ENCODE measurements around the gene AIPL1.

Gene AIPL1

GRCh38 chr17:6472517-6472916 lies 37.6 kb upstream of the AIPL1 start:
- DNase-seq (ENCODE audit: extremely low spot score), result no peak
- TF ChIP-seq L3MBTL2 (conservative IDR thresholded peaks at IDR 0.05), result no peak
- TF ChIP-seq SUZ12 (IDR thresholded peaks at IDR 0.05), result no peak
- no peak for TF ChIP-seq PKNOX1 (IDR thresholded peaks at IDR 0.05)
- TF ChIP-seq ARNT (IDR thresholded peaks at IDR 0.05), result no peak
- TF ChIP-seq ELF4 (IDR thresholded peaks at IDR 0.05), result no peak
- TF ChIP-seq ZNF384 (IDR thresholded peaks at IDR 0.05), result no peak
- TF ChIP-seq CTBP1 (IDR thresholded peaks at IDR 0.05; ENCODE audit: borderline replicate concordance), result no peak
- TF ChIP-seq TARDBP (IDR thresholded peaks at IDR 0.05), result no peak
- no peak for TF ChIP-seq FOXK2 (IDR thresholded peaks at IDR 0.05)
- no peak for TF ChIP-seq SP1 (IDR thresholded peaks at IDR 0.05)
- no peak for TF ChIP-seq LEF1 (IDR thresholded peaks at IDR 0.05; ENCODE audit: borderline replicate concordance)
- no peak for TF ChIP-seq BHLHE40 (IDR thresholded peaks at IDR 0.05; ENCODE audit: borderline replicate concordance)
- CTCF ChIA-PET, result interaction anchor here (0.6 to 1.7 kb wide), 4 partner anchors 14 to 80 kb away, joined by 3 to 5 read pairs (median 3); partner anchors contain the start of gene PIMREG
- POLR2A ChIA-PET, result no interaction called here

GRCh38 chr17:6471531-6472465 lies 36.9 kb upstream of the AIPL1 start:
- ChIA-PET CTCF (interaction anchor here (1.2 to 1.7 kb wide), 2 partner anchors 13 to 24 kb away, joined by 3 to 5 read pairs; no protein-coding TSS in a partner anchor), POLR2A (no interaction called here)
- DNase-seq (ENCODE audit: extremely low spot score), result no peak
- TF ChIP-seq CTBP1 (IDR thresholded peaks at IDR 0.05; ENCODE audit: borderline replicate concordance), result no peak
- TF ChIP-seq ARNT (IDR thresholded peaks at IDR 0.05), result no peak
- no peak for TF ChIP-seq LEF1 (IDR thresholded peaks at IDR 0.05; ENCODE audit: borderline replicate concordance)
- TF ChIP-seq L3MBTL2 (conservative IDR thresholded peaks at IDR 0.05), result no peak
- no peak for TF ChIP-seq HDGF (IDR thresholded peaks at IDR 0.05; ENCODE audit: borderline replicate concordance)
- no peak for TF ChIP-seq SP1 (IDR thresholded peaks at IDR 0.05)
- TF ChIP-seq FOXK2 (IDR thresholded peaks at IDR 0.05), result no peak
- no peak for TF ChIP-seq PKNOX1 (IDR thresholded peaks at IDR 0.05)
- no peak for TF ChIP-seq FOXM1 (IDR thresholded peaks at IDR 0.05; ENCODE audit: borderline replicate concordance)
- no peak for TF ChIP-seq FOXA1 (IDR thresholded peaks at IDR 0.05)
- no peak for TF ChIP-seq TARDBP (IDR thresholded peaks at IDR 0.05)
- TF ChIP-seq BHLHE40 (IDR thresholded peaks at IDR 0.05; ENCODE audit: borderline replicate concordance), result no peak
- no peak for TF ChIP-seq SUZ12 (IDR thresholded peaks at IDR 0.05)
- TF ChIP-seq NFRKB (IDR thresholded peaks at IDR 0.05), result no peak

DNA sequence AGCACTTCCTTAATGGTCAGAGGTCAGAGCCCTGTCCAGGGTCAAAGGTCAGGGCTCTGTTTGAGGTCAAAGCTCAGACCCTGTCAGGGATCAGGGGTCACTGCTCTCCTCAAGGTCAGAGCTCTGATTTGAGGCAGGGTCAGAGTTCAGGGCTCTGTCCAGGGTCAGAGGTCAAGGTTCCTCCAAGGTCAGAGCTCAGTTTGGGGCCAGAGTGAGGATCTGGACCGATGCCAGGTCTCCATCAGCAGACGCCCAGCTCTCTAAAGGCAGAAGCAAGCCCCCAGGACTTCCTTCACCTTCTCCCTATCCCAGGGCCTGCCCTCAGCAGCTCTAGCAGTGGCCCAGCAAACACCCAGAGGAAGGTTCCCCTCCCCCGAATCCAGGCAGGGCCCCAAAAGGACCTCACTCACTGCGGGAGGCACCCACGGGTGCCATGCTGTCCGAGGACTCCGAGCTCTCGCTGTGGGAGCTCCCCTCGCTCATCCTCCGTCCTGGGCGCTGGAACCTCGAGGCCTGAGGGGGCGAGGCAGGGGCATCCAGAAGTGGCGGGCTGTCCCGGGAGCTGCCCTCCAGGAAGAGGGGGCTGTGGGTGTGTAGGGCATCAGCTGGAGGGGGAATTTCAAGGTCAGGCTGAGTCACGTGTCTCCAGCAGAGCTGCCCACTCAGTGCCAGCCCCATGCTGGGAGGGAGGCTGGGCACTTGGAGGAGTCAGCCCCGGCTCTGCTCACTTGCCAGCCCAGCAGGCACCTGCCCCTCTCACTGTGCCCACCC lies 36.0 kb upstream of the AIPL1 start:
- TF ChIP-seq SUZ12 (IDR thresholded peaks at IDR 0.05) (no peak), L3MBTL2 (conservative IDR thresholded peaks at IDR 0.05) (no peak)
- CTCF ChIA-PET, result interaction anchor here (0.6 kb wide), 1 partner anchor 89 kb away, joined by 4 read pairs; no protein-coding TSS in a partner anchor
- POLR2A ChIA-PET, result no interaction called here
- DNase-seq (ENCODE audit: extremely low spot score), result no peak

- DNase-seq (ENCODE audit: extremely low spot score), result no peak
- TF ChIP-seq L3MBTL2 (conservative IDR thresholded peaks at IDR 0.05) (no peak), SP1 (IDR thresholded peaks at IDR 0.05) (no peak), SUZ12 (IDR thresholded peaks at IDR 0.05) (no peak), FOXA1 (IDR thresholded peaks at IDR 0.05) (no peak), HDGF (IDR thresholded peaks at IDR 0.05; ENCODE audit: borderline replicate concordance) (no peak)
- POLR2A ChIA-PET, result no interaction called here
- CTCF ChIA-PET, result no interaction called here
Measured at GRCh38 chr17:6470146-6470718, 35.3 kb upstream of the AIPL1 start.

DNA sequence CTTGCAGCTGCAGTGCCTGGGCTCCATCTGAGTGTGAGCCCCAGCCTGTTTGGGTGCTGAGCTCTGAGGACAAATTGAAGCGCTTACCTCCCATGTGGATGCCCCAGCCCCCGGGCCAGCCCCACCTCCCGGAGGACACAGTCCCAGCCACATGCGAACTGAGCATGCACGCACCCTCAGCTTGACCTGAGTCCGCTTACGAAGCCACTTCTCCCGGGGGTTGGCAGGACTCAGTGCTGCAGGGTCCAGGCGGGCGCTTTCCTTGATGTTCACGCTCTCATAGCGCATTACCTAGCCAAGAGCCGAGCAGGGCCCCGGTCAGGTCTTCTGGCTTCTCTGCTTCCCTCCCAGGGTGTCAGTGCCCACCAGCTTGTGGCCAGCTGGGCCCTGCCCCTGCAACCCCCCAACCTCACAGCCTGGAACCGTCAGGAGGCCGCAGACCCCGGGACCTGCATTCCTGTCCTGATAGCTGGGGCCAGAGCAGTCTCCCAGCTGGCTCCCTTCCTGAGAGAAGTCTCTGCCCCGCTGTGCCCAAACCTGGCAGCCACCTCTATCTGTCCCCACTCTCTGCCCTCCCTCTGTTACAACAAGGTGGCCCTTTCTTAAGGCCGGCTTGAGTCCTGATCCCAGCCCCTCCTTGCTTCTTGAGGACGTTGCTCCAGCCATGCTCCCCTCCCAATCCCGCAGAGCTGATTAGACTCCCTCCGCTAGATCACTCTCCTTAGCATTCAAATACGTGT lies 33.3 kb upstream of the AIPL1 start:
- ChIA-PET POLR2A (interaction anchor here (0.7 kb wide), 1 partner anchor 24 kb away, joined by 3 read pairs; the partner anchor contains the start of gene PIMREG), CTCF (no interaction called here)
- DNase-seq (ENCODE audit: extremely low spot score), result no peak
- no peak for TF ChIP-seq NFRKB (IDR thresholded peaks at IDR 0.05)
- TF ChIP-seq LEF1 (IDR thresholded peaks at IDR 0.05; ENCODE audit: borderline replicate concordance), result no peak
- TF ChIP-seq SUZ12 (IDR thresholded peaks at IDR 0.05), result no peak
- TF ChIP-seq FOXM1 (IDR thresholded peaks at IDR 0.05; ENCODE audit: borderline replicate concordance), result no peak
- no peak for TF ChIP-seq HDGF (IDR thresholded peaks at IDR 0.05; ENCODE audit: borderline replicate concordance)
- TF ChIP-seq SP1 (IDR thresholded peaks at IDR 0.05), result no peak
- TF ChIP-seq TARDBP (IDR thresholded peaks at IDR 0.05), result no peak
- TF ChIP-seq BHLHE40 (IDR thresholded peaks at IDR 0.05; ENCODE audit: borderline replicate concordance), result no peak
- no peak for TF ChIP-seq ELF4 (IDR thresholded peaks at IDR 0.05)
- no peak for TF ChIP-seq ARNT (IDR thresholded peaks at IDR 0.05)

GRCh38 chr17:6467567-6467966 lies 32.6 kb upstream of the AIPL1 start:
- POLR2A ChIA-PET, result no interaction called here
- CTCF ChIA-PET, result no interaction called here
- TF ChIP-seq FOXK2 (IDR thresholded peaks at IDR 0.05) (no peak), SUZ12 (IDR thresholded peaks at IDR 0.05) (no peak), FOXM1 (IDR thresholded peaks at IDR 0.05; ENCODE audit: borderline replicate concordance) (no peak), PKNOX1 (IDR thresholded peaks at IDR 0.05) (no peak), CTBP1 (IDR thresholded peaks at IDR 0.05; ENCODE audit: borderline replicate concordance) (no peak), BHLHE40 (IDR thresholded peaks at IDR 0.05; ENCODE audit: borderline replicate concordance) (no peak), NFRKB (IDR thresholded peaks at IDR 0.05) (no peak)
- DNase-seq (ENCODE audit: extremely low spot score), result no peak
